ENCODE data around the gene CFAP97.

CFAP97 gene

DNA sequence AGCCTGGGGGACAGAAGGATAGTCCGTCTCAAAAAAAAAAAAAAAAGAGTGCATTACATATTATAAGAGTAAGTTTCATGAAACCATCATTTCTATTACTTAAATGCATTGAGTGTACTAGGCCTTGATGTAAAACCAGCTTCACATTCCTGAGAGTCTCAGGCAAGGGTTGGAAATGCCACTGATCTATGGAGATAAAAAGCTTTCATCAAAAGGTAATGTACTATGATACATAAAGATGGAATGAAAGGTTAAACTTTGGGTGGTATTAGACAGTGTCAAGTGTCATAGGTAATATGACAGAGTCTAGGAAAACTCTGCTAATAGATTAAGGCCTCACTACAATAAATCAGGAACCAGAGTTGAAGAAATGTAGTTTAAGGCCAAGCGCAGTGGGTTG, 7.4 kb downstream of the CFAP97 start:
- DNase-seq, result no peak

DNA sequence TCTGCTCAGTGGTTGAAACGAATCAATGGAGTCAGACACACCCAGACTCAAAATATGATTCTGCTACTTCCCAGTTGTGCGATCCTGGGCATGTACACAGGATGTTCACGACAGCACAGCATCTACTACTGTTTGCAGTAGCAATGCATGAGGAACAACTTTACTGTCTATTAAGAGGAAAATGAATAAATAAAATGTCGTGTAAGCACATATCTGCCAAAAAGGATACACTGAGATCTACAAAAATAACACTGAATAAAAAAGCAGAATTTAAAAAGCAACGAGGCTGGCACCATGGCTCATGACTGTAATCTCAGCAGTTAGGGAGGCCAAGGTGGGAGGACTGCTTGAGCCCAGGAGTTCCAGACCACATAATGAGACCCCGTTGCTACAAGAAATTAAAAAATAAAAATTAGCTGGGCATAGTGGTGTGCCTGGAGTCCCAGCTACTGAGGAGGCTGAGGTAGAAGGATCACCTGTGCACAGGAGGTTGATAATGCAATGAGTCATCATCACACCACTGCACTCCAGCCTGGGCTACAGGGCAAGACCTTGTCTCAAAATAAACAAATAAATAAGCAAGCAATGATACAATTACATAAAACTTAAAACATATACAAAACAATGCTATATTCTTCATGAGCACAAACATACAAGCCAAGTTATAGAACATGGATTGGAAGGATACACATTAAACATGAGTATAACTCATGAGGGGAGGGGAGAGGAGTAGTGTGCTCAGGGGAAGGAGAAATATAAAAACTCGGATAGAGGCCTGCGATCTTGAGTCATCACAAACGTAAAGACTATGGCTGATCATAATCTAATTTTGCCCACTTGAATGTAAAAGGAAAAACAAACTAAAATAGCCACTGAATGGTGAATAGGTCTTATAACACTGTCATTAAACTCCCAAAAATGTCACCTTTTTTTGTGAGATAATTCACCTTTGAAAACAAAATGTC, 8.6 kb downstream of the CFAP97 start:
- no peak for DNase-seq

DNA sequence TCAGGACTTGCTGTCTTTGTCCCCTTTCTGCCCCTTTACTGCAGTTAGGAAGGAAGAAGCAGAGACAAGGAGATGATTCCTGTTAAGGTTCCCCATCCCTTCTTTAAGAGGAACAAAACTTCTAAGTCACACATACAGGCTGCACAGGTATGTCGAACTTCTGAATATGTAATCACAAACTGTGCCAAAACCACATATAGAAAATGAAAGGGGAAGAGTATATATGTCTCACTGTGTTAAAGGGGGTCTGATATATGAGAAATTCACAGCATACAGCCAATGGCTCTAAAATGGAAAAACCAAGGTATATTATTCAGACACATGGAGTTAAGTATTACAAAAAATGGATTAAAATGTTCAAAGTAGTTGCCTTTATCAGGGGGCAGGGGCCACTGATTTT, 11.7 kb downstream of the CFAP97 start:
- DNase-seq, result no peak

DNA sequence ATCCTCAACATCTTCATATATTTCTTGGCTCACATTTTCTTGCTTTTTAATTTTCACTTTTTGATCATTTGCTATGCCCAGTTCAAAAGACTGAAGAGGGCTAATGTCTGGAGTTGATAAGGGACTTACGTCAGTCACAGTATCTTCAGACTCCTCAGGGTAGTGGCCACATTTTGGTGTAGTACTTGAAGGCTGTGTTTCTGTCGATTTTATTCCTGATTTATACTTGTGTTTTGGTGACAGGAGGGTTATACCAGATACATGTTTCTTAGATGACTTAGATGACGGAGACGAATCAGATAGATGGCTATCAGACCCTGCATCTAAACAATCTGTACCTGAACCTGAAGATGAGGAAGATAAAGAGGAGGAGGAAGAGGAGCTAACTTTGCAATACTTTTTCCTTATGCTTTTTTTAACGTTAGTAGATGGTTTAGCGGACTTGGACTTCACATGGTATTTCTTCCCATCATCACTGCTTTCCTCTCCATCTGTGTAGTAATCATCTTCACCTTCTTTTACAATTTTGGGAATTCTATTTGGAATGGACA, 13.4 kb downstream of the CFAP97 start:
- DNase-seq, result no peak

DNA sequence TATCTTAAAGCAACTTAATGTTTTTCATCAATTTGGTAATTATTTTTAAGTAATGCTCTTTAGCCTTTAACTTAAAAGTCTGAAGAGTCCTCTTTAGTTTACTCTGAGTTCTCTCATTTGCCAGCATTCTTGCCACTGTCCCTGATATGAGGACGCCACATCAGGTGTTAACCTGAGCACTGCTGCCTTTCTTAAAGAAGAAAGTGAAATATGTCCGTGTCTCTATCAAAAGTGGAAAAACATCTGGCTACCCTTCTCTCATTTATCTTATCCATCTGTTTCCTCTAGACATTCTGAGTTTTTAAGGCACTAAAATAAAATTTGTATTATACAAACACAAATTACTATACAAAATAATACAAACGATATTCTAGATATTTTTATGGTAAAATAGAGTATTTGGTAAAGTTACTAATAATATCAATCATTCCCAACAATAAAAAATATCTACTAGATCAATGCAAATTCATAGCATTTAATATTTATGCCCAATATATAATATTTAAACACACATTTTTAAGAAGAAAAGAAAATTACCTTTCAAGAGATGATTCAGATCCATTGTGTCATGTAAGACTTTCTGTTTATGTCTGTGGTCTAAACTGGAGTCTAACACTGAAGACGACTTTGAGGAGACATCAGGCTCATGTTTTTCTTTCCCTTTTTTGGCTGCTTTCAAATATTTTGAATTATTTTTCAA, 14.0 kb downstream of the CFAP97 start:
- DNase-seq, result no peak

DNA sequence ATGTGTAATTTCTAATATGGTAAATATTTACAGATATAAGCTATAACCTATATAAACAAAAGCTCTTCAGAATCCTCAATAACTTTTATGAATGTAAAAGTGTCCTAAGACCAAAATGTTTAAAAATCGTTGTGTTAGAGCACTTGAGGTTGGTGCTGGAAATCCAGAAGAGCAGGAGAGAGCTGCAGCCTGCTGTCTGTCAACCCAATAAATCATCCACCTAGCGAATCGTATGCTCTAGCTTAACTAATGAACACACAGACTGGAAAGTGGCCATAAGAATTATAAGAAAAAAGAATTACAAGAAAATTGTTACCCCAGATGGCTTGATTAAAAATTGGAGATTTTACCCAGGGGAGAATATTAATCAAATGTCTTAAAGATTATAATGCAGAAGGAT, 17.0 kb downstream of the CFAP97 start:
- DNase-seq, result no peak

DNA sequence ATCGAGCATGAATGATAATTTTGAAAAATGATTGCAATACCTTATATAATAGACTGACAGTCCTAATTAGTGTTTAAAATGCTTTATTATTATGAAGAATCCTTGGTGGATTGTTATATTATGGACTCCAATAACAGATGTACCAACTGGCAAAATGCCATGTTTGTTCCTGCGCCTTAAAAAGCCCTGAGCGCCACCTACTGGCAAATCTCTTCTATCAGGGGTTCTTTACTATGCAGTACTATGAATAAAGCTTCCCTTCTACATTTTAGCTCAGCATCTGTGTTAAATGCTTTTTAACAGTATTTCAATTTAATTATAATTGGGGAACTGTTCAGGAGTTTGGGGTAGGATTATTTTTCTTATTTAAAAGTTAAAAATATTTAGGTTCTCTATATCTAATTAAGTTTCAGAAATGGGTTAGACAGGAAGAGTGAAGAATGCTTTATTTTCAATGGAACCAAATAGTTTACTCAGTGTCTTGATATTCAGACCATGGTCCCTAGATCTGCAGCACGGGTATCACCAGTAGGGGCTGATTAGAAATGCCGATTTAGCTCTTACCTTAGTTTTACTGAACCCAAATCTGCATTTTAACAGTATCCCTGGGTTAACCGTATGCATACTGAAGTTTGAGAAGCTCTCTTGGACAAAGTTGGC, 20.0 kb downstream of the CFAP97 start:
- DNase-seq, result peak; percentile 19

DNA sequence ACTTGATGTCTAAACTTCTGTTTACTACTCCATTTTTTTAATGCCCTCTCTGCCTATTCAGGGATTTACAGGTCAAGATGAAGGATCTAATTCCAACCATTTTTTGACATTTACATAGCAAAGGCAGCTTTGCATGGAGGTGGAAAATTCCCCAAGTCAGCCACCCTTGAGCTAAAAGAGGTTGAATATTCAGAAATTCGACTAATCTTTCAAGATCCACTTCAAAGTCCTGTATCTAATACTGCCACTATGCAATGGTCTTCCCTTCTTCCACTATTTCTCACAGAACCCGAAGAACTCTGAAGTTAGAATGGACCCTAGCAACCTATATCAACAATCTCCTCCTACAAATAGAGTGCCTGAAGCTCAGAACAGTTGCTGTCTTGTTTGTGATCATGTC, 21.6 kb downstream of the CFAP97 start:
- no peak for DNase-seq

DNA sequence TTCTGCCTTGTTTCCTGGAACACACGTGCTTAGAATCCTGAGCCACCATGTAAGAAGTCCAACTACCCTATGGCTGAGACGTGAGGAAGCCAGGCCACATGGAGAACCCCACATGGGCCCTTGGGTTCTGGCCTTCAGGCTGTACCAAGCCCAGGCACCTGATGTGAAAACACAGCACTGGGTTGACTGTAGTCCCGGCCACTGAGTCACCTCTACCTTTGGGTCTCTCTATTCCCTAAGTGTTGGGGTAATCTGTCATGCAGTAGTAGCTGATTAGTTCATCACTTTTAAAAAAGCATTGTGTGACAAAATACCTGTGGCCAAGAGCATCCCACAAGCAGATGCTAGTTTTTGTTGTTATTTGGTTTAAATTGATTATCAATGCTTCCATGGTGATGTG, 24.3 kb downstream of the CFAP97 start:
- DNase-seq, result no peak

DNA sequence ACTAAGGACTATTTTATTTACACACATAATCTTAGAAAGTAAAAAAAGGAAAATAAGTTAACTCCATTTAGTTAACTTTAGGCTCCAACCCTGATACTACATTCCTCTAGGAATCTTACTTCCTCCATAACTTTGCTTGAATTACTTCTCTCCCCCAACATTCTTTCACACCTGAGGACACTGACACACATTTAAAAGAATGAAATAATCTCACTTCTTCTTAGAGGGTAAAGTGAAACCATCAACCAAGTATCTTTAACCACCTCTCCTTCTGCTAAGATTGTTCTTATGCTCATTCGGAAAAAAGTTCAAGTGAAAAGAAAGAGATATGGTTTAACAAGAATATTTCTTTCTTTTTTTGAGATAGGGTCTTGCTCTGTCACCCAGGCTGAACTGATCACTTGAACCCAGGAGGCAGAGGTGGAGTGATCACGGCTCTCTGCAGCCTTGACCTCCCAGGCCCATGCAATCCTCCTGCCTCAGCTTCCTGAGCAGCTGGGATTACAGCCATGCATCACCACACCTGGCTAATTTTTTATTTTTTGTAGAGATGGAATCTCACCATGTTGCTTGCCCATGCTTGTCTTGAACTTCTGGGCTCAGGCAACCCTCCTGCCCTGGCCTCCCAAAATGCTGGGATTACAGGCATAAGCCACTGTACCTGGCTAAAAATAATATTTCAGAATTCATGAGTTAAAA, 32.3 kb downstream of the CFAP97 start:
- DNase-seq, result no peak

DNA sequence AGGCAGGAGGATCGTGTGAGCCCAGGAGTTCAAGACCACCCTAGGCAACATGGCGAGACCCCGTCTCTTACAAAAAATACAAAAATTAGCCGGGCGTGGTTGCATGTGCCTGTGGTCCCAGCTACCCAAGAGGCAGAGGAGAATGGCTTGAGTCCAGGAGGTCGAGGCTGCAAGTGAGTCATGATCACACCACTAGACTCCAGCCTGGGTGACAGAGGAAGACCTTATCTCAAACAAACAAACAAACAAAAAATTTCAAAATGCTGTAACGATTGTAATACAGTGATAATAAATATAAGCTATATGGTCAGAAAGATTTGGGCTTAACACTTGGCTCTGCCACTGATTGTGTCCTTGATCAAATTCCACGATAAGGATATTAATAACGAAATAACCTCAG, 36.6 kb downstream of the CFAP97 start:
- DNase-seq, result no peak

DNA sequence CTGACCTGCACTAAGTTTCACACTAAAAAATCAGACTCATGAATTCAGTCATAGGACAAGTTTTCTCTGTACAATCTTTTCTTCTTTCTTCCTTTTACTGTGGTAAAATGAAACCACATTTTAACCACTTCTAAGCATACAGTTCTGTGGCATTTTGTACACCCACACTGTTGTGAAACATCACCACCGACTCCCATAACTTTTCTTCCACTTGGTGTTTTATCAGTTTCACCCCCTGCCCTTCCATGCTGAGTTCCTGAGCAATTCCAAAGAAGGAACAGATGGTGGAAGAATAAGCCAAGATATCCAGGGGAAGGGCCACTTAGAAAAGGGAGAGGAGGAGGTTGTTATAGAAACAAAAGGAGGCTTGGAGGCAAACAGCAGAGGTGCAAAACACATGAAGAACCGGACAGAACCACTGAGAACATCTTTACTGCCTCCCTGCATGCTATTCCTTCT, 38.2 kb downstream of the CFAP97 start:
- DNase-seq, result no peak

DNA sequence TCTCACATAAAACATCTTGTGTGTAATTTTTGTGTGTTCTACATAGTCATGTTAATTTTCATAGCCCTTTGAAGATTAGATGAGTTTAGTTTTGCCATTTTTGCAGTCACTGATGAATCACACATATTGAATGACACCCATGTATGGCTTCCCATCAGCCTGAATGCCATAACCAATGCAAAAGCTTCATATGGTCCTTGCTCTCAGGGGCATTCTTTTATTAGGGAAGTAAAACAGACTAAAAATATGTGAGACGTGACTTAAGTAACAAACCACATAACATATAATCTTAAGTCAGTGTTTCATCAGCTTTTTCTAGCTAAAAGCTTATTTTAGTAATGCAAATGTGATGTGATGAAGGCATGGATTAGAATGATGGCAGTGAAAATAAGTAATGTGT, 52.5 kb downstream of the CFAP97 start:
- no peak for DNase-seq

DNA sequence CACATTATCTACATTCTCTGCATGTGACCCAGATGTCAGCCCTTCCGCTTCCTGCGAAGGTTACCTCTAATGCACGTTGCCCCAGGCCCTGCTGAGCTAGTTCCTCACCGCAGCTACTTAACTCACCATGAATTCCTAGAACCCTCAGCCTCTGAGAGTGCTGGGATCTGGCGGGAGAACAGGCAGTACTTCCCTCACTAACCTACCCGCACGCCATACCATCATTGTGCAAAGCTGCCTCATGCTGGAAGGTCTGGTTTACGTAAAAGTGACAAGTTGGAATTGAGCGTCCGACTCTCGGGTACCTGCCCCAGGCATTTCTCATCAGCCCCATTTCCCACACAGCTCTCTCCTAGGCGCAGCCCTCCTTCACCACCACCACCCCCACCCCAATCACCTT, 54.4 kb downstream of the CFAP97 start:
- DNase-seq, result no peak

DNA sequence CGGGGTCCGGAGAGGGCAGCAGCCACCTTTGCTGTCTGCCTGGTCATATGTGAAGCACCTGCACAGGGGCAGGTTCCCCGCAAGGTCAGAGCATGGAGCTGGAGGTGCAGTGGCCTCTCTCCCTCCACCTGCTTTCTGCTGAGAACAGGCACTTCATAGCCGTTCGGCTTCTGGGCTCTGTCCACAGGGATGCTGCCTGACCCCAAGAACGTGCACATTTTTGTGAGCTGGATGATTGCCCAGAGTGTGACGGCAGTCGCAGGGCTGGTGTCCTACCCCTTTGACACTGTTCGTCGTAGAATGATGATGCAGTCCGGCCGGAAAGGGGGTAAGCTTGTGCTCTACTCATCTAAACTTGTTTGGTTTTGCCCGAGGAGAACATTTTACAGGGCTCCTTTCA, 58.2 kb downstream of the CFAP97 start:
- DNase-seq, result no peak

DNA sequence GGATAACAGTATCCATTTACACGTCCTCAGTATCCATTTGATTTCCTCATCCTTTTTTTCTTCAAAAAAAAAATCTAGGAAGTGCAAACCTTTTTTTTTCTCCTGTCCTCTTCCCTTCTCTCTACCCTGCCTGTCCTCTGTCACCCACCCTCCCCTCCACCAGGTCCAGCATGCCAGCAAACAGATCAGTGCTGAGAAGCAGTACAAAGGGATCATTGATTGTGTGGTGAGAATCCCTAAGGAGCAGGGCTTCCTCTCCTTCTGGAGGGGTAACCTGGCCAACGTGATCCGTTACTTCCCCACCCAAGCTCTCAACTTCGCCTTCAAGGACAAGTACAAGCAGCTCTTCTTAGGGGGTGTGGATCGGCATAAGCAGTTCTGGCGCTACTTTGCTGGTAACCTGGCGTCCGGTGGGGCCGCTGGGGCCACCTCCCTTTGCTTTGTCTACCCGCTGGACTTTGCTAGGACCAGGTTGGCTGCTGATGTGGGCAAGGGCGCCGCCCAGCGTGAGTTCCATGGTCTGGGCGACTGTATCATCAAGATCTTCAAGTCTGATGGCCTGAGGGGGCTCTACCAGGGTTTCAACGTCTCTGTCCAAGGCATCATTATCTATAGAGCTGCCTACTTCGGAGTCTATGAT, 59.1 kb downstream of the CFAP97 start:
- DNase-seq, result no peak

DNA sequence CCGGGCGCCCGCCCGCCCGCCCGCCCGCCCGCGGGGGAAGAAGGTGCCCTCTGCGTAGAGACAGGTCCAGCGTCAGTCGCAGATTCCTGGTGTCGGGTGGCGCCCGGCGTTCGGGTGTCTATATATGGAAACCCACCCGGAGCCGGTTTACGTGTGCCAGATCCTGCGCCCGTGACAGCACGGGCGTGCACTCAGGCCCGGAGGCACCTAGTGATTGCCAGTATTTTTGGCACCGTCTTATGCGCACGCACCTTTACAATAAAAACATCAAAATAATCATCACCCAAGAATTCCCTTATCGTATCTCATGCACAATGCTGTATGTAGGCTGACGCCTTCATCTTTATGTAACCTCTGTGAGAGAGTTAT, 60.2 kb downstream of the CFAP97 start:
- DNase-seq, result no peak

DNA sequence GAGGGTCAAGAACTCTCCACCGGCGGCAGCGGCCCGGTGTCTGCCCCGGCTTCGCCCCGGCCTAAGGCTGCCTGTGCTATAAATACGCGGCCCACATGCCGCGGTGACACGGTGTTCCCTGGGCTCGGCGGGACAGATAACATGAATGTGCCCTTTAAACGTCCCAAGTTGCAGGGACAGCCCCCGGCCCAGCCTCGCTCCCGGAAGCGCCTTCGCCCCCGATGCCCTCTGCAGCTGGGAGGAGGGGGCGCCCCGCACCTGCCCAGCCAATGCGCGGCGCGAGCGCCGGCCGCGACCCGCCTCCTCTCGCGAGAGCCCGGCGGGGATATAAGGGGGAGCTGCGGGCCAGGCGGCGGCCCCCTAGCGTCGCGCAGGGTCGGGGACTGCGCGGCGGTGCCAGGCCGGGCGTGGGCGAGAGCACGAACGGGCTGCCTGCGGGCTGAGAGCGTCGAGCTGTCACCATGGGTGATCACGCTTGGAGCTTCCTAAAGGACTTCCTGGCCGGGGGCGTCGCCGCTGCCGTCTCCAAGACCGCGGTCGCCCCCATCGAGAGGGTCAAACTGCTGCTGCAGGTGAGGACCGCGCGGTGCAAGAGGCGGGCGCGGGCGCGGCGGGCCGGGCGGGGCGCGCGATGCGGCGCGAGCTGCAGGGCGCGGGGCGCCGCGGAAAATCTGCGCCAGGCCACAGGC, 60.7 kb downstream of the CFAP97 start, which contains the start of gene SLC25A4:
Gene SLC25A4 (plus strand): TSS at position 355 of the 689 bp plus-strand sequence. CDS start 107 bp downstream, at position 462.
- DNase-seq, result no peak

DNA sequence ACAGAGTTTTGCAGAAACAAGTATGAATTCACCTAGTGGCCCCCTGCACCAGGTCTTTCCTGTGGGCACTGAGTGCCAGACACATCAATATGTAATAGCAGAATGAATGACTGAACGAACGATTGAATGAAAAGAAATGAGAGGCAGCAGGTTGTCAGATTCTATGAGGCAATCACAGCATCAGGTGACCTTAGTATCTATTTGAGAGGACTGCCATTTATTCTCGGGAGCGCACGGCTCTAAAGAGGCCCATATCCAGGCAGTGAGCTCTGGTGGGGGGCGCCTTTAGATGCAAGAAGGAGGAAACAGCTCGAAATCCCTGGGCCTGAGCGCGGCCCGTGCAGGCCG, 61.3 kb downstream of the CFAP97 start:
- DNase-seq, result no peak

DNA sequence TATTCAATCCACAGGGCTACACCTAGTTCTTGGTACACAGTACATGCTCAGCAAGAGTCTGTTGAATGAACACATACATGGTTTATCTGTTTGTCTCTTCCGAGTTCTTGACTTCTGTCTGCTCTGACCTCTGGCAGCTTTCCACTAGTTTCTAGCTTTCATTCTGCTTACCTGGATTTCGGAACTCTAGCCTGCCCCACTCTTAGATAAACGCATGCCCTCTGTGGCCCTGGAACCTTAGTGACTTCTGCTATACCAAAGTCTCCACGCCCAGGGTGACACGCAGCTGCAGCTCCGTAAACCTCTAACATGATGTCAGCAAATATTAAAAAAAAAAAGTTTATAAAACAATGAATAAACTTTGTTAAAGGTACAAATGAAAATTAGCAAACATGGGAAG, 62.0 kb downstream of the CFAP97 start:
- DNase-seq, result no peak

DNA sequence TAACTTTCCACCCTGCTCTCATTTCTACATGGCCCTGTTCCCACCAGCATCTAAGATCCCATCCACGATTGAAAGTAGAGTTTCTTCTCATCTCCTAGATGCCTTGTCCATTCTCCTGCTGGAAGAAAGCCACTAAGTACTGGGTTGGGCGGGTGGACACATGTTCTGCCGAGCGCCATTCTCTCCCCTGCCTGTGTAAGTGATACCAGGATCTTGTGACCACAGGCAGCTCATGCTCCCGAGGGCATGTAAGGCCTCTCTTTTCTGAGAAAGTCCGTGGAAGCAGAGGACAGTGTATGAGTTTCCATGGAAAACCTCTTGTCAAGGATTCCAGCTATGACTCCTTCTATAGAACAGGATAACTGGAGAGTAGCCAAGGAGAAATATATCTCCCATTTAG, 64.1 kb downstream of the CFAP97 start:
- DNase-seq, result no peak

DNA sequence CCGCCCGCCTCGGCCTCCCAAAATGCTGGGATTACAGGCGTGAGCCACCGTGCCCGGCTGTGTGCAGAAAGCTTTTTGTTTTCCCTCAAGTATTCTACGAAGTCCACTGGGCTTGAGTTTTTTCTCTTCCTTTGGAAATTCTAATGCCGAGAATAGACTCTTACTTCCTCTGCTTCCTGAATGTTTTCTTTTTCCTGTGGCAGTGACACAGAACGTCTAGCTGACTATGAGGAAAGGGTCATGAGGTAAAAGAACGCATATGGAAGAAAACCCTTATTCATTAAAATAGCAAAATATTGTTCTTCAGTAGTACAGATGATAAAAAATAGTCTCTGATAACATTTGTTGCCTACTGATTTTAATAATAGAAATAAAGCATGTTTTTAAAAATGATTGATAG, 65.6 kb downstream of the CFAP97 start:
- DNase-seq, result no peak
